GM12878 (cell line): Measurements from ENCODE around the gene DPYSL3. TPM values are rescaled to one million over a fixed set of nuclear protein-coding genes. Genes with fewer than 3 reads are reported as not detected.

Source experiments
- ATAC-seq: fragments of 200-7000 bp; cut with Tn5 transposase; 3 replicates; pipeline ENCODE4 v1.9.1; 2020; ENCODE audit warnings: mild to moderate bottlenecking, moderate library complexity
- BruUV-seq: library from RNA; stranded (reverse); fragments of 400-500 nt; replicated peaks from 2 replicates; lab custom pipeline; 2021; lab: Mats Ljungman, UMichigan
- CTCF ChIA-PET: fragments of 300-600 bp; sonication (Branson Sonifier 250); formaldehyde crosslinking; extraction: SDS; loops from one replicate; lab custom pipeline; 2021; ENCODE audit warnings: inconsistent platforms; lab: Yijun Ruan, JAX
- POLR2A ChIA-PET: fragments of 350-600 bp; formaldehyde crosslinking; extraction: SDS; loops from one replicate; lab custom pipeline; 2021; ENCODE audit warnings: inconsistent platforms; lab: Charles Lee
- RAD21 ChIA-PET: fragments of 300-600 bp; sonication (Branson Sonifier 250); formaldehyde crosslinking; loops from one replicate; lab custom pipeline; 2023; ENCODE audit warnings: antibody characterized with exemption; ENCODE audit not compliant: unreplicated experiment; lab: Charles Lee
- SMC1A ChIA-PET: fragments of 300-600 bp; sonication (Branson Sonifier 250); formaldehyde crosslinking; loops from one replicate; lab custom pipeline; 2023; ENCODE audit not compliant: unreplicated experiment, uncharacterized antibody; lab: Charles Lee
- DNase-seq: peaks from one replicate; pipeline ENCODE4 v3.0.0-alpha.2; 2011; ENCODE audit warnings: low read depth, low spot score
- FAIRE-seq: peaks from 3 replicates; lab custom pipeline; 2011; peaks lifted over from hg19 to GRCh38; lab: Jason Lieb, UNC
- H2AFZ ChIP-seq: 2 replicates; pipeline ENCODE4 v1.6.0; 2011; ENCODE audit warnings: low read depth, low read length, control low read depth; ENCODE audit not compliant: control insufficient read depth
- H3K27ac ChIP-seq: 2 replicates; pipeline ENCODE4 v1.5.1; 2011; ENCODE audit warnings: control low read depth; ENCODE audit not compliant: control insufficient read depth, insufficient read depth
- H3K27me3 ChIP-seq, 2 experiments: replicated peaks in 1 of 2; 2 replicates each; pipeline versions ENCODE4 v1.6.0 to v1.6.1; 2011; ENCODE audit warnings: low read length in 1 of 2; ENCODE audit not compliant: control insufficient read depth in 2 of 2, insufficient read depth in 2 of 2
- H3K36me3 ChIP-seq, 2 experiments: 2 replicates each; pipeline ENCODE4 v1.5.1; 2011; ENCODE audit warnings: low read length in 1 of 2; ENCODE audit not compliant: control insufficient read depth in 2 of 2, insufficient read depth in 2 of 2
- H3K4me1 ChIP-seq: 2 replicates; pipeline ENCODE4 v1.6.1; 2011; ENCODE audit warnings: mild to moderate bottlenecking, low read length, moderate library complexity, mixed read lengths; ENCODE audit not compliant: control insufficient read depth, insufficient read depth
- H3K4me2 ChIP-seq: 2 replicates; pipeline ENCODE4 v1.6.0; 2011; ENCODE audit warnings: control low read depth; ENCODE audit not compliant: control insufficient read depth, insufficient read depth
- H3K4me3 ChIP-seq: fragments of 200-600 bp; sonication (generic); 2 replicates; pipeline ENCODE4 v1.5.1; 2016
- H3K79me2 ChIP-seq: 2 replicates; pipeline ENCODE4 v1.6.0; 2011; ENCODE audit warnings: low read length; ENCODE audit not compliant: control insufficient read depth, insufficient read depth
- H3K9ac ChIP-seq: 2 replicates; pipeline ENCODE4 v1.8.0; 2011; ENCODE audit warnings: low read length, control low read depth, mixed read lengths; ENCODE audit not compliant: control insufficient read depth, insufficient read depth
- H3K9me3 ChIP-seq: replicated peaks from 3 replicates; pipeline ENCODE4 v1.5.1; 2011; ENCODE audit warnings: mild to moderate bottlenecking, low read length; ENCODE audit not compliant: control insufficient read depth, insufficient read depth
- H4K20me1 ChIP-seq: 2 replicates; pipeline ENCODE4 v1.6.0; 2011; ENCODE audit not compliant: control insufficient read depth, insufficient read depth
- BCL11A ChIP-seq: IDR thresholded peaks from 2 replicates; pipeline ENCODE4 v1.6.1; 2011; ENCODE audit warnings: low read depth, low read length
- BCLAF1 ChIP-seq: fragments of 450-650 bp; IDR thresholded peaks from 2 replicates; pipeline ENCODE4 v1.6.1; 2017; ENCODE audit warnings: antibody characterized with exemption, mild to moderate bottlenecking, moderate library complexity
- EZH2 ChIP-seq: IDR thresholded peaks from 2 replicates; pipeline ENCODE4 v1.6.1; 2012; ENCODE audit warnings: low read depth, mild to moderate bottlenecking, control low read depth, inconsistent platforms, low read length, borderline replicate concordance; ENCODE audit not compliant: control insufficient read depth
- POU2F2 ChIP-seq: IDR thresholded peaks from 3 replicates; pipeline ENCODE4 v1.6.1; 2011; ENCODE audit warnings: low read depth, mild to moderate bottlenecking, low read length, borderline replicate concordance
- SUZ12 ChIP-seq: fragments of 200-600 bp; sonication (generic); IDR thresholded peaks from one replicate; pipeline ENCODE4 v1.6.1; 2018; ENCODE audit warnings: antibody characterized with exemption, mild to moderate bottlenecking; ENCODE audit not compliant: unreplicated experiment
- ZBTB33 ChIP-seq: fragments of 450-650 bp; IDR thresholded peaks from 2 replicates; pipeline ENCODE4 v1.6.1; 2017; ENCODE audit warnings: mild to moderate bottlenecking
- ZNF274 ChIP-seq: IDR thresholded peaks from one replicate; pipeline ENCODE4 v1.8.0; 2011; ENCODE audit not compliant: insufficient read length, insufficient read depth
- WGBS: methylation state at CpG from one replicate; pipeline ENCODE4 v1.1.6; 2016; ENCODE audit warnings: low lambda C conversion rate; ENCODE audit not compliant: insufficient replicate concordance, insufficient coverage; ENCODE audit errors: missing lambda C conversion rate; 5-methylcytosine and 5-hydroxymethylcytosine counted together
- in situ Hi-C: fragments of 300-500 bp; cut with MboI; formaldehyde crosslinking; loops from 9 replicates; pipeline ENCODE4 v1.14.3; 2018; ENCODE audit warnings: mixed read lengths
- intact Hi-C: fragments of 100-400 bp; cut with micrococcal nuclease; formaldehyde crosslinking; loops from one replicate; pipeline ENCODE4 v1.14.2; 2022; ENCODE audit not compliant: unreplicated experiment
- polyA plus RNA-seq, 11 experiments: library from polyadenylated mRNA; depleted of rRNA in 4 of 11; unstranded in 6 of 11; stranded (reverse) in 5 of 11; fragments of >200 nt; fragmentation: Nextera tagmentation in 4 of 11; fragmentation: Illumina TruSeq in 1 of 11; extraction: Ambion mirVana in 4 of 11; extraction: Trizol in 1 of 11; gene quantifications; 1 replicate in 1 of 11; 2 replicates in 10 of 11; pipeline versions ENCODE4 v1.2.1 to v1.2.3, GENCODE V29; 2011 to 2016; ENCODE audit warnings: inconsistent platforms in 2 of 11, missing spikeins in 2 of 11, low read depth in 1 of 11
- total RNA-seq, 4 experiments: library from RNA; depleted of rRNA in 3 of 4; stranded (reverse); fragments of >200 nt in 3 of 4; fragmentation: Illumina TruSeq in 1 of 4; extraction: Trizol in 1 of 4; gene quantifications; 2 replicates each; pipeline versions ENCODE4 v1.2.1 to v1.2.3, GENCODE V29; 2013 to 2021
- TF ChIP-seq, protein P1 (sequence below): fragments of 450-650 bp; IDR thresholded peaks from 2 replicates; pipeline ENCODE4 v1.6.1; 2017; ENCODE audit warnings: mild to moderate bottlenecking, moderate library complexity

The DPYSL3 gene
- total and polyA plus RNA-seq, 10 of the 15 experiments (the other 5 are each of a cell fraction or from before 2014, with no cell fraction given): 0.08 to 1.5 (median 0.45) TPM; not detected in 1

DNA sequence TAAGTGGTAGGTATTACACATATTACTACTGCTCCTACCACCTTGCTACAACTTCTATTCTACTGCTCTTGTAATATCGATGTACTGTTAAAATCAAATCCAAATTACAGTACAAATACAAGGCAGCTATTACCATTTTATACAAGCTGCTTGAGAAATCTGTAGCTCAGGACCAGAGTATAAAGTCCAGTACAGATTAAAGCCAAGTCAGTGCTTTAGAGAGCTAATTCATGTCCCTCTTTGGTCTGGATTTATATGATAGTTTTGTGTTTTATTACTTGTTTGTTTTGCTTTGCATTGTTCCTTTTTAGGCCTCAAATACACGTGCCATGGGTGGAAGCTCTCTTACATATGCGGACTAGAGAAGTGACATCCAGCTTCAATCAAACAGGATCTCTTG, 75.8 kb downstream of the DPYSL3 start:
- Histone ChIP-seq H3K27ac (no peak overlapping the region), H3K27me3 (no peaks in the 10 kb centered on the region; a peak in 3 of 4 replicates), H3K4me2 (no peak overlapping the region), H3K9ac (no peak overlapping the region), H2AFZ (no peak overlapping the region), H3K36me3 (no peaks in the 10 kb centered on the region), H3K4me3 (no peak overlapping the region), H3K9me3 (no peaks in the 10 kb centered on the region), H4K20me1 (no peaks in the 10 kb centered on the region), H3K79me2 (no peaks in the 10 kb centered on the region), H3K4me1 (no peaks in the 10 kb centered on the region)
- FAIRE-seq: no peak
- no TSS peak for BruUV-seq
- ChIA-PET POLR2A (no interaction called here), SMC1A (no interaction called here), CTCF (interaction anchor here (1.4 kb wide), 1 partner anchor 8 kb away, joined by 3 read pairs; no protein-coding TSS in a partner anchor), RAD21 (no interaction called here)
- no peak for DNase-seq
- intact Hi-C loops: no loop called here
- in situ Hi-C loops: no loop called here
- TF ChIP-seq, protein P1, sequence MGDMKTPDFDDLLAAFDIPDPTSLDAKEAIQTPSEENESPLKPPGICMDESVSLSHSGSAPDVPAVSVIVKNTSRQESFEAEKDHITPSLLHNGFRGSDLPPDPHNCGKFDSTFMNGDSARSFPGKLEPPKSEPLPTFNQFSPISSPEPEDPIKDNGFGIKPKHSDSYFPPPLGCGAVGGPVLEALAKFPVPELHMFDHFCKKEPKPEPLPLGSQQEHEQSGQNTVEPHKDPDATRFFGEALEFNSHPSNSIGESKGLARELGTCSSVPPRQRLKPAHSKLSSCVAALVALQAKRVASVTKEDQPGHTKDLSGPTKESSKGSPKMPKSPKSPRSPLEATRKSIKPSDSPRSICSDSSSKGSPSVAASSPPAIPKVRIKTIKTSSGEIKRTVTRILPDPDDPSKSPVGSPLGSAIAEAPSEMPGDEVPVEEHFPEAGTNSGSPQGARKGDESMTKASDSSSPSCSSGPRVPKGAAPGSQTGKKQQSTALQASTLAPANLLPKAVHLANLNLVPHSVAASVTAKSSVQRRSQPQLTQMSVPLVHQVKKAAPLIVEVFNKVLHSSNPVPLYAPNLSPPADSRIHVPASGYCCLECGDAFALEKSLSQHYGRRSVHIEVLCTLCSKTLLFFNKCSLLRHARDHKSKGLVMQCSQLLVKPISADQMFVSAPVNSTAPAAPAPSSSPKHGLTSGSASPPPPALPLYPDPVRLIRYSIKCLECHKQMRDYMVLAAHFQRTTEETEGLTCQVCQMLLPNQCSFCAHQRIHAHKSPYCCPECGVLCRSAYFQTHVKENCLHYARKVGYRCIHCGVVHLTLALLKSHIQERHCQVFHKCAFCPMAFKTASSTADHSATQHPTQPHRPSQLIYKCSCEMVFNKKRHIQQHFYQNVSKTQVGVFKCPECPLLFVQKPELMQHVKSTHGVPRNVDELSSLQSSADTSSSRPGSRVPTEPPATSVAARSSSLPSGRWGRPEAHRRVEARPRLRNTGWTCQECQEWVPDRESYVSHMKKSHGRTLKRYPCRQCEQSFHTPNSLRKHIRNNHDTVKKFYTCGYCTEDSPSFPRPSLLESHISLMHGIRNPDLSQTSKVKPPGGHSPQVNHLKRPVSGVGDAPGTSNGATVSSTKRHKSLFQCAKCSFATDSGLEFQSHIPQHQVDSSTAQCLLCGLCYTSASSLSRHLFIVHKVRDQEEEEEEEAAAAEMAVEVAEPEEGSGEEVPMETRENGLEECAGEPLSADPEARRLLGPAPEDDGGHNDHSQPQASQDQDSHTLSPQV: no peak
- TF ChIP-seq BCL11A: no peak
- ATAC-seq: no peak
- WGBS: 43% methylated on average over 3 of the region's 3 CpGs

GRCh38 chr5:147432323-147432722, 77.5 kb downstream of the DPYSL3 start:
- Histone ChIP-seq H3K27me3 (no peaks in the 10 kb centered on the region; a peak in 3 of 4 replicates), H3K4me1 (no peaks in the 10 kb centered on the region), H3K4me2 (no peak overlapping the region), H3K79me2 (no peaks in the 10 kb centered on the region), H3K9me3 (no peaks in the 10 kb centered on the region), H2AFZ (no peak overlapping the region), H3K36me3 (no peaks in the 10 kb centered on the region), H4K20me1 (no peaks in the 10 kb centered on the region), H3K27ac (no peak overlapping the region), H3K9ac (no peak overlapping the region), H3K4me3 (no peak overlapping the region)
- DNase-seq (no peak), ATAC-seq (no peak), FAIRE-seq (no peak)
- 33% methylated on average over 4 of the region's 4 CpGs for WGBS
- ChIA-PET RAD21 (no interaction called here), CTCF (no interaction called here), POLR2A (interaction anchor here (1.0 kb wide), 1 partner anchor 11 kb away, joined by 3 read pairs; no protein-coding TSS in a partner anchor), SMC1A (no interaction called here)
- in situ Hi-C loops (no loop called here), intact Hi-C loops (no loop called here)
- BruUV-seq: no TSS peak
- TF ChIP-seq POU2F2 (no peak), EZH2 (no peak), SUZ12 (no peak), ZBTB33 (no peak), ZNF274 (no peak), BCLAF1 (no peak)
